ENCODE data around the gene ADAMTS20.

DNA sequence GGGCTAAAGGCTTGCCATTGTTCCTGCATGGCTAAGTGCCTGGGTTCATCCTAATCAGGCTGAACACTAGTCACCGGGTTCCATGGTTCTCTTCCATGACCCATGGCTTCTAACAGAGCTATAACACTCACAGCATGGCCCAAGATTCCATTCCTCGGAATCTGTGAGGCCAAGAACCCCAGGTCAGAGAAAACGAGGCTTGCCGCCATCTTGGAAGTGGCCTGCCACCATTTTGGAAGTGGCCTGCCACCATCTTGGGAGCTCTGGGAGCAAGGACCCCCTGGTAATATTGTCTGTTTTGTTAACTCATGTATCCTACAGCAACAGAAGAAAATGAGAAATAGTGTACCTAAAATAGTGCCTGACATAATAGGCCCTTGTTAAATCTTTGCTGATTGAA lies 92.7 kb downstream of the ADAMTS20 start:
- TF ChIP-seq CTCF (IDR thresholded peaks at IDR 0.05; ENCODE audit: insufficient read depth, low read length, poor library complexity, severe bottlenecking), result no peak
- TF ChIP-seq EZH2phosphoT487 (conservative IDR thresholded peaks at IDR 0.05; ENCODE audit: low read length), result no peak
